ENCODE results near the gene LAMA2.

Gene LAMA2

DNA sequence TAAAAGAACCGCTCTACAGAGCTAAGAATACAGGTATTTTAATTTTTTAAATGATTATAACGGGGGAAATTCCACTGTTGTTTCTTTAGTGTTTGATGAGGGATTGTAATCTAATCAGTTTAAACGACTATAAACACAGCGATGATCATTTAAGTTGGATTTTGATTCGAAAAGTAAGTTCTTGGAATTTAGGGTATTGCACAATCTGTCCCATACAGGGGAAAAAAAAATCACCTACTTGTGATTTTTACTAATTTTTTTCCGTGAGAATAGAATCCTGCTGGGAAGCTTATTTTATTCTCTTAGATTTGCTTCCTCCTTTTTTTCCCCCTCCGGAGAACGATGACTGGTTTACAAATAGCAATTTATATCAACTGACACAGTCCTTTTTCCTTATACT is 108.0 kb downstream of the LAMA2 start:
- no peak overlapping the region for H3K4me3 ChIP-seq (ENCODE audit: low read depth, low read length)
- DNase-seq (ENCODE audit: low read depth, low spot score): no peak
- in situ Hi-C loops (cut with HindIII; ENCODE audit: low sequenced_read_pairs): no loop called here
- TF ChIP-seq CTCF (IDR thresholded peaks at IDR 0.05; ENCODE audit: low read depth, low read length): no peak

DNA sequence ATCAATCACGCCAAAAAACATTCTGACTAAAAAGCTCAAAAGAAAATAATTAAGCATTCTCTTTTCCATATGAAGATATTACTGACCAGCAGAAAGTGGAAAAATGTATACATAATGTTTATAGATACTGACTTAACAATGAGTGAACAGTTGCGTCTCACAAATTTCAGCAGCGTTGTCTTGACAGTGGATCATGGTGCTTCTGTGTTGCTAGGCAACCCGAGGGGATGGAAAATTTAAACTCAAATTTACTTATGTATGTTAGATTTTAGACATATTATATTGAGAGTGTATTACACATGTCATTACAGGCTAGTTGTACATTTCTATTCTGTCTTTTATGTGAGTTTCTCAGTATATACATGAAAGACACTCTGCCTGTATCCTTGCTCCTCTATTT is 110.2 kb downstream of the LAMA2 start:
- DNase-seq (ENCODE audit: low read depth, low spot score): no peak
- TF ChIP-seq CTCF (IDR thresholded peaks at IDR 0.05; ENCODE audit: low read depth, low read length): no peak
- in situ Hi-C loops (cut with HindIII; ENCODE audit: low sequenced_read_pairs): no loop called here
- no peak overlapping the region for H3K4me3 ChIP-seq (ENCODE audit: low read depth, low read length)

DNA sequence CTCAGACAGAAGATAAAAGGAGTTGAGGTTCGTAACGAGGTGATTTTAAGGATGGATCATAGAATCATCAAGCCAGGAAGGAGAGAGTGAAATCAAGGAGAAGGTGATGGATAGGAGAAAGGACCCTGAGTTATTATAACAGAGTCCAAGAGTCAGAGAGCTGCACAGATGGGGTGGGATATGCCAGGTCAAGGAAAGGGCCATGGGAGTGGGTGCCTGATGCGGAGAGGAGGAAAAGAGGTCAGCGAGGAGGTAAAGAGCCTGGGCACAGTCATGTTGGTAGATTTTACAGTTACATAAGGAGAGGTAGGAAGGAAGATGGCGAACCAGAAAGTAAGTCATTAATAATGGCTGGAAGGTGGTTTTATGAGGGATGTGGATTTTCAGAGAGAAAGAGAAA is 114.9 kb downstream of the LAMA2 start:
- DNase-seq (ENCODE audit: low read depth, low spot score): no peak
- TF ChIP-seq CTCF (IDR thresholded peaks at IDR 0.05; ENCODE audit: low read depth, low read length): no peak
- in situ Hi-C loops (cut with HindIII; ENCODE audit: low sequenced_read_pairs): no loop called here
- H3K4me3 ChIP-seq (ENCODE audit: low read depth, low read length): no peak overlapping the region

DNA sequence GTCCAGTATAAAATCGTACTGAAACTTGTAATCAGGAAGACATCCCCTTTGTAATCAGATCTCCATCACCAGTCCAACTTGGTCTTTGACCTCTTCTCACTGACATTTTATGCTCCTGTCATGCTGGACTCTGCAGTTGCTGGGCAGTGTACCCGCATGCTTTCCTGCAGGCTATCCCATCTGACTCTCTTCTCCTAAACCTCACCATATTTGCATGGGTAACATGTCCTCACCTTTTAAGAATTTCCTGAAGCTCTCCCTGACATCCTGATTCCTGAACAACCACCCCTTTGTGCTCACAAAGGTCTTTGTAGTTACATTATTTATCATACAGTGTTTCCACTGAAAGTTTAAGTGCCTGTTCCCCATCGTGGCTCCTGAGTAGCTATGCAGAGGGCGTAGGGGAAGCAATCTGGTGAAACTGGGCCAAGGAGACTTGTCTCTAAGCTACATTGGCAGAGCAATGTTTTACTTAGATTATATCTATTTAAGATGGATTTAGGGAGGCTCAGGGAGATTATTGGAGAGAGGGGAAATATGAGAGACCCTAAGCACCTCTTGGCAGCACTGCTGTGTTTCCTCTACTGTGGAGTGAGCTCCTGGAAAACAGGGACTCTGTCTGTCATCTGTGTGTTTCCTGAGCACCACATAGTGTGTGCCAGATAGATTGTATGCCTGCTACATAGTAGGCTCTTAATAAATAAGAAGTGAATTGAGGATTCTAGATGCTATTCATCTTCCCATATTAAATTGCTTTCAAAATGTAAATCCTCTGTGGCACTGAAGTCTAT is 124.0 kb downstream of the LAMA2 start:
- TF ChIP-seq CTCF (IDR thresholded peaks at IDR 0.05; ENCODE audit: low read depth, low read length): no peak
- no peak for DNase-seq (ENCODE audit: low read depth, low spot score)
- in situ Hi-C loops (cut with HindIII; ENCODE audit: low sequenced_read_pairs): no loop called here

DNA sequence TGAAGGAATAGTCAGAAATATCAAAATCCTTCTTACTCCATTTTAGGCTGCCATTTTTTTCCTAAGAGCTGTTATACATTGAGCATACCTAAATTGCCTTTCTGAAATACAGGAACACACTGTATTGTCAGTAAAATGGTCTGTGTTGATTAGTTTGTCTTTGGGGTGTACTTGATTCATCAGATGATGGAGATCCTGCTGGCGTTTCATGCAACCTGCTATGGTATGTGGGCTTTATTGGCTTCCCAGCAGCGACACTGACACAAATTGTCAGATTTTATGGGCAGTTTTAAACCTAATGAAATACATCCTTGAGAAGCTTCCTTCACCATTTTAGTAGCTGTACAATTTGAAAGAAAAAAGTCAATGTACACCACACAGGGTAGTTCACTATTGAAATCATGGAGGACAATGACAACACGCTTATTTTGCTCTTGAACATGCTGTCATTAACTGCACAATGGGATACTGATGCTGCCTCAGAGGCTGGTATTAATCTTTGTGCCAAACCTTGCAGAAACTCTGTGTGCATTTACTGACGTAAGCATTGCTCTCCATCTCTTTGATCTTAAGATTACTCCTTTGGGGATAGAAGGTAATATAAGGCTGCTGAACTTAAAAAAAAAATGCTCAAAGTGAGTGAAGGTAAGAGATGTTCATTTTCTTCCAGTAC is 124.9 kb downstream of the LAMA2 start:
- DNase-seq (ENCODE audit: low read depth, low spot score): no peak
- TF ChIP-seq CTCF (IDR thresholded peaks at IDR 0.05; ENCODE audit: low read depth, low read length): no peak

More for the DNA sequence above, 124.0 kb downstream of the LAMA2 start:
- no peak overlapping the region for H3K4me3 ChIP-seq (ENCODE audit: low read depth, low read length)

GRCh38 chr6:129008591-129008990 is 125.7 kb downstream of the LAMA2 start:
- DNase-seq (ENCODE audit: low read depth, low spot score): no peak
- TF ChIP-seq CTCF (IDR thresholded peaks at IDR 0.05; ENCODE audit: low read depth, low read length): no peak
- in situ Hi-C loops (cut with HindIII; ENCODE audit: low sequenced_read_pairs): no loop called here
- no peak overlapping the region for H3K4me3 ChIP-seq (ENCODE audit: low read depth, low read length)

More for the DNA sequence above, 124.9 kb downstream of the LAMA2 start:
- H3K4me3 ChIP-seq (ENCODE audit: low read depth, low read length): no peak overlapping the region
- in situ Hi-C loops (cut with HindIII; ENCODE audit: low sequenced_read_pairs): no loop called here
